Erythroblast (primary cell): ENCODE data around the gene TPSAB1.
A peak's percentile ranks its signal among the peaks of the same experiment; 100 is the strongest.

Experiments used
- DNase-seq, 2 experiments: peaks; one replicate each; lab custom pipeline; 2025; lab: John Stamatoyannopoulos, UW
- GATA1 ChIP-seq: IDR thresholded peaks from 2 replicates; pipeline ENCODE4 v1.6.1; 2011; ENCODE audit warnings: low read depth, mild to moderate bottlenecking, control low read depth, low read length, moderate library complexity
- POLR2A ChIP-seq: IDR thresholded peaks from 2 replicates; pipeline ENCODE4 v1.6.1; 2011; ENCODE audit warnings: mild to moderate bottlenecking, low read length

TPSAB1 gene

DNA sequence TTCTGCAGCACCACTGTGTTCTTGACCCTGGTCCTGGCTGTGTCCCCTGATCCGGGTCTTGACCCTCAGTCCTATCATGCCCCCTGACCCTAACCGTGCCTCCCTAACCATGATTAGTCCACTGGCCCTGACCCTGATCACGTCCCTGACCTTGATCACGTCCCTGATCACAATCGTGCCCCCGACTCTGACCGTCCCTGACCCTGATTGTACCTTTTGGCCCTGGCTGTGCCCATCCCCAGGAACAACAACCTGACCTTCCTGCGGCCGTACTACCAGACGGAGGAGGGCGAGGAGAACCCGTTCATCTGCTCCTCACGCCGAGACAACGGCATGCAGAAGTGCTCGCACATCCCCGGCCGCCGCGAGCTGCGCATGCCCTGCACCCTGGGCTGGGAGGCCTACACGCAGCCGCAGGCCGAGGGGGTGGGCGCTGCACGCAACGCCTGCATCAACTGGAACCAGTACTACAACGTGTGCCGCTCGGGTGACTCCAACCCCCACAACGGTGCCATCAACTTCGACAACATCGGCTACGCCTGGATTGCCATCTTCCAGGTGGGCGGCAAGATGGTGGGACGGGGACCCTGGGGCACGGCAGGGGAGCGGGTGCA lies 40.4 kb upstream of the TPSAB1 start:
- TF ChIP-seq POLR2A = no peak
- no peak for TF ChIP-seq GATA1
- DNase-seq = no peak

DNA sequence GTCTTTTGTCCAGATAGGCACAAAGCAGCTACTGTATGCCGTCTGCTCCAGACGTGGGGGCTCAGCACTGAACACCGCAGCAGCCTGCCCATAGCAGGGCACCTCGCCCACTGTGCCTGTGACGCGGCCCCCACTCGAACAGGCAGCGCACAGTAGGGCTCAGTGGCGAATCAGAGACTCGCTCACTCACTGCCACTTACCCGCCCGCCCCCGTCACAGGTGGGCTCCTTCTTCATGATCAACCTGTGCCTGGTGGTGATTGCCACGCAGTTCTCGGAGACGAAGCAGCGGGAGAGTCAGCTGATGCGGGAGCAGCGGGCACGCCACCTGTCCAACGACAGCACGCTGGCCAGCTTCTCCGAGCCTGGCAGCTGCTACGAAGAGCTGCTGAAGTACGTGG lies 39.1 kb upstream of the TPSAB1 start:
- DNase-seq = no peak
- no peak for TF ChIP-seq GATA1
- no peak for TF ChIP-seq POLR2A

DNA sequence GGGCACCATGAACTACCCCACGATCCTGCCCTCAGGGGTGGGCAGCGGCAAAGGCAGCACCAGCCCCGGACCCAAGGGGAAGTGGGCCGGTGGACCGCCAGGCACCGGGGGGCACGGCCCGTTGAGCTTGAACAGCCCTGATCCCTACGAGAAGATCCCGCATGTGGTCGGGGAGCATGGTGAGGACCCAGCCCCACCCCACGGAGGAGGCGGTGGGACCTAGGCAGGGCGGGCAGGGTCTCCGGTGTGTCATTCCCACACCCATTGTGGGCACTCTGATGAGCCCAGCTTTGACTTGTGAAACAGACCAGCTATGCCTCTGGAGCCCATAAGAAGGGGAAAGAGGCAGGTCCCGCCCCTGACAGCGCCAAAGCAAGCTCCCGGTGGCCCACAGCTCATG lies 38.2 kb upstream of the TPSAB1 start:
- DNase-seq = no peak
- TF ChIP-seq GATA1 = no peak
- no peak for TF ChIP-seq POLR2A

DNA sequence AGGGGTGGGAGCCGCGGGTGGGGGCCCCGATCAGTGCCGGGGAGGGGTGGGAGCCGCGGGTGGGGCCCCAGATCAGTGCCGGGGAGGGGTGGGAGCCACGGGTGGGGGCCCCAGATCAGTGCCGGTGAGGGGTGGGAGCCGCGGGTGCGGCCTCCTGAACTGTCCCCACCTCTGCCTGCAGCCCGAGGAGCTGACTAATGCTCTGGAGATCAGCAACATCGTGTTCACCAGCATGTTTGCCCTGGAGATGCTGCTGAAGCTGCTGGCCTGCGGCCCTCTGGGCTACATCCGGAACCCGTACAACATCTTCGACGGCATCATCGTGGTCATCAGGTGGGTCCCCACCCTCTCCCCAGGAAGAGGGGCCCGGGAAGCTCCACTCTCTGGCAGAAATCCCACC lies 35.6 kb upstream of the TPSAB1 start:
- DNase-seq = no peak
- TF ChIP-seq GATA1 = no peak
- TF ChIP-seq POLR2A = no peak

DNA sequence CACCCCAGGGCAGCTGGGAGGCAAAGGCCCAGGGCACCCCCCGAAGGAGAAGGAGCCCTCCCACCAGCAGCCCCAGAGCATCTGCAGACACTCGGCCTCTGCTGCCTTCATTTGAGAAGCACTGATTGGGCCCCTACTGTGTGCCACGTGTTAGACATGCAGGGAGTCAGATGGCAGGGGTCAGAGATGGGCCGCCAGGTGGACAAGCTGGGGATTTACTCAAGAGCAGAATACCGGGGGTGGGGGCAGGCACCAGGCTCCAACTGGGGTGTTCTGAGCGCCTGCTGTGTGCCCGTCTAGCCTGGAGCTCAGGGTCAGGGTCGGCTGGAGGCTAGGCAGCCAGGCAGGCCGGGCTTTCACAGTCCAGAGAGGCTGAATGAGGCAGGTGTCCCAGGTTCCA lies 34.2 kb upstream of the TPSAB1 start:
- TF ChIP-seq POLR2A (no peak), GATA1 (no peak)

DNA sequence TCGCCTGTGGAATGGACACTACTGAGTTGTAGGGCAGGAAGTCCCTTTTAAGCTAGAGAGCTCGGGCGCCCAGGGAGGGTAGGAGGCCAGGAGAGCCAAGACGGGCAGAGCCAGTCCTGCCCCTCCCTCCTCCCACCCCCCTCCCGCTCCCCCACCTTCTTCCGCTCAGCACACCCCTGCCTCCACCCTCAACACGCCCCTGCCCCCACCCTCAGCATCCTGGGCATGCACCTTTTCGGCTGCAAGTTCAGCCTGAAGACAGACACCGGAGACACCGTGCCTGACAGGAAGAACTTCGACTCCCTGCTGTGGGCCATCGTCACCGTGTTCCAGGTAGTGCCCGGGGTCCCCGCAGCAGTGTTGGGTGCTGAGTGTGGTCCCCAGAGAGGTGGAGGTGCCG lies 33.7 kb upstream of the TPSAB1 start:
- no peak for TF ChIP-seq GATA1
- no peak for TF ChIP-seq POLR2A
- DNase-seq = no peak

More for the DNA sequence above, 34.2 kb upstream of the TPSAB1 start:
- no peak for DNase-seq

DNA sequence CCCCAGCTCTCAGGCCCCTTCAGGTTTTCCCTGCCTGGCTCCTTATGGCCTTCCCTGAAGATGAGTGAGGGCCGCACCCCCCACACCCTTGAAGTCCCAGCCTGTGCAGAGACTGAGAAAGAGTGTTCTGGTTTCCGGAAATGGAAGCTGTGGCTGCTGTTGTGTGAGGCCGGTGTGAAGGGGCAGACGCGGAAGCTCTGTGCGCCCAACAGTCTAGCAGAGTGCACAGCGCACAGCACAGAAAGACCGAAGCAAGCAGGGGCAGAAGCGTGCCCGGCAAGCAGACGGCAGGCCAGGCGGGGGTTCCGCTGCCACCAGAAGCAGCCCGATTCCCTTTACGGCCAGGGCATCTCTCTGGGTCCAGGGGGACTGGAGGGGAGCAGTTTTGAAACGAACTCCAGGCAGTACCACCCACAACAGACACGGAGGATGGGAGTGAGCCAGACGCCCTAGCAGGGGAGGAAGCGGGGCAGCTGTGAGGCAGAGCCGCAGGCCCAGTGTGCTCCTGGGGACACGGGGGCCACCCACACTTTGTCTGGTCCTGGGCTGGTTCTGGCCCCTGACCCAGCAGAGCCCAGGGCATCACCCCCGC lies 32.2 kb upstream of the TPSAB1 start:
- no peak for DNase-seq
- TF ChIP-seq GATA1 = no peak
- peak; percentile 18 for TF ChIP-seq POLR2A

DNA sequence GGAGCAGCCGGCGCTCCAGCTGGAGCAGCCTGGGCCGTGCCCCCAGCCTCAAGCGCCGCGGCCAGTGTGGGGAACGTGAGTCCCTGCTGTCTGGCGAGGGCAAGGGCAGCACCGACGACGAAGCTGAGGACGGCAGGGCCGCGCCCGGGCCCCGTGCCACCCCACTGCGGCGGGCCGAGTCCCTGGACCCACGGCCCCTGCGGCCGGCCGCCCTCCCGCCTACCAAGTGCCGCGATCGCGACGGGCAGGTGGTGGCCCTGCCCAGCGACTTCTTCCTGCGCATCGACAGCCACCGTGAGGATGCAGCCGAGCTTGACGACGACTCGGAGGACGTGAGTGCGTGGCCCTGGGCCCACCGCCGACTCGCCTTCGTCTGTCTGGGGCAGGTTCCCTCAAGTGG lies 31.4 kb upstream of the TPSAB1 start:
- DNase-seq = no peak
- TF ChIP-seq GATA1 (no peak), POLR2A (no peak)

DNA sequence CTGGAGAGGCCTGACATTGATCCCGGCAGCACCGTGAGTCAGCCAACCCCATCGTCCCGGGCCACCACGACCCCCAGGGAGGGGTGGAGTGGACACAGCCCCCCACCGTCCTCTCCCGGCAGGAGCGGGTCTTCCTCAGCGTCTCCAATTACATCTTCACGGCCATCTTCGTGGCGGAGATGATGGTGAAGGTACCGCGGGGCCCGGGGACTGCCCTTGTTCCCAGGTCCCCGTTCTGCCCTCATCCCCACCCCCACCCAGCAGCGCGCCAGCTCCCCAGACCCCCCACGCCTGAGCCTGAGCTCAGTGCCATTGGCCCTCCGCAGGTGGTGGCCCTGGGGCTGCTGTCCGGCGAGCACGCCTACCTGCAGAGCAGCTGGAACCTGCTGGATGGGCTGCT lies 30.0 kb upstream of the TPSAB1 start:
- TF ChIP-seq POLR2A (no peak), GATA1 (no peak)
- DNase-seq = no peak

DNA sequence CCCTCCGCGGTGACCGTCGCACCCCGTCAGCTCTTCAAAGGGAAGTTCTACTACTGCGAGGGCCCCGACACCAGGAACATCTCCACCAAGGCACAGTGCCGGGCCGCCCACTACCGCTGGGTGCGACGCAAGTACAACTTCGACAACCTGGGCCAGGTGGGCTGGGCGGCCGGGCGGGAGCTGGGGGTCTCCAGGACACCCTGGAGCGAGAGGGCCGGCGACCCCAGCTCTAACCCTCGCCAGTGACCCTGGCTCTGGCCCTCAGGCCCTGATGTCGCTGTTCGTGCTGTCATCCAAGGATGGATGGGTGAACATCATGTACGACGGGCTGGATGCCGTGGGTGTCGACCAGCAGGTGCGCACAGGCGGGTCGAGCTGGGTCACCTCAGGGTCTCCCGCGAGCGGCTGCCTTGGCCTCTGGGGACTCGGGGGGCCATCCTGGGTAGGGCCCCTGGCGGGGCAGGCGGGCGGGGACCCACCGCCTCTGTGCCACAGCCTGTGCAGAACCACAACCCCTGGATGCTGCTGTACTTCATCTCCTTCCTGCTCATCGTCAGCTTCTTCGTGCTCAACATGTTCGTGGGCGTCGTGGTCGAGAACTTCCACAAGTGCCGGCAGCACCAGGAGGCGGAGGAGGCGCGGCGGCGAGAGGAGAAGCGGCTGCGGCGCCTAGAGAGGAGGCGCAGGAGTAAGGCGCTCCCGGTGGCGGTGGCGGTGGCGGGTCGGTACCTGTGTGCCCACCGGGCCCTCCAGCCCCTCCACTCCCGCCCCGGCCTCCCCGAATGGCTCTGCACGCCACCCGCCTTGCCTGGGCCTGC lies 28.8 kb upstream of the TPSAB1 start:
- TF ChIP-seq POLR2A (peak; percentile 42), GATA1 (no peak)
- no peak for DNase-seq

DNA sequence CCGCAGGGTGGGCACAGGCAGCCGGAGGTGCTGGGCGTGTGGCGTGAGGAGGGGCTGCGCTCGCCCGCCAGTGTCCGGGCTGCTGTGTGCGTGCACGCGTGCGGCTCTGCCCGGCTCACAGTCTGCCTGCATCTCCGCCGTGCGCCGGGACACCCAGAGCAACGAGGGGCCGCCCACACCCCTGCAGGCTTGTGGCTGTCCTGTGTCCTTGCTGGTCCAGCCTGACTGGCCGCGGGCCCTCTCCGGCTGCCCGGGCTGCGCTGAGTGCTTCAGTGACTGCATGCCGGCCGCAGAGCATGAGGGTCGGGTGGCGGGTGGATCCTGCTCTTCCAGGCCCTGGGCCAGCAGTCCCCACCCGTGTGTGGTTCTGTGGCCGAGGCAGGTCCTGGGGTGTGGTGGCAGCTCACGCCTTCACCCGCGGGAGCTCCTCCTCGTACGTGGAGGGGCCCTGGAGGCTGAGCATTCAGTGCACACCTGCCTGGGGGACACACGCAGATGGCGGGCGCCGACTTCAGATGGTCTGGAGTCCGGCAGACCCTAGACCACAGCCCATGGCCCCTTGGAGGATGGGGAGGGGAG lies 27.8 kb upstream of the TPSAB1 start:
- DNase-seq = no peak
- no peak for TF ChIP-seq GATA1
- TF ChIP-seq POLR2A = no peak

DNA sequence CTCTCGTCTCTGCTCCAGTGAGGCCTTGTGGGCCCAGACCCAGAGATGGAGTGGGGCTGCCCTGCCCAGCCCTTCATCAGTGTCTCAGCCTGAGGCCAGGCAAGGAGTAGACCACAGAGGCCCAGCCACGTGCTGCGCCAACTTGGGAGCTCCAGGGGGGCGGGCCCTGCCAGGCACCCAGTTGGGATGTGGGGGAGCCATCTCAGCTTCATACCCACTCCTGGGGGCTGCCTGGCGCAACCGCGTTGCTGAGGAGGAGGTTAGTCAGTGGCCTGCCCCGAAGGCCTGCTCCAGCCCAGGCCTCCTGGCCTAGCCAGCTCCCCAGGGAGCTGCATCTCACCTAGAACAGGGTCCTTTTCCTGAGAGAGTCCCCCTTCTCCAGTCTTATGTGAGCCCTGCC lies 27.3 kb upstream of the TPSAB1 start:
- no peak for TF ChIP-seq GATA1
- TF ChIP-seq POLR2A = peak; percentile 64
- DNase-seq = no peak

DNA sequence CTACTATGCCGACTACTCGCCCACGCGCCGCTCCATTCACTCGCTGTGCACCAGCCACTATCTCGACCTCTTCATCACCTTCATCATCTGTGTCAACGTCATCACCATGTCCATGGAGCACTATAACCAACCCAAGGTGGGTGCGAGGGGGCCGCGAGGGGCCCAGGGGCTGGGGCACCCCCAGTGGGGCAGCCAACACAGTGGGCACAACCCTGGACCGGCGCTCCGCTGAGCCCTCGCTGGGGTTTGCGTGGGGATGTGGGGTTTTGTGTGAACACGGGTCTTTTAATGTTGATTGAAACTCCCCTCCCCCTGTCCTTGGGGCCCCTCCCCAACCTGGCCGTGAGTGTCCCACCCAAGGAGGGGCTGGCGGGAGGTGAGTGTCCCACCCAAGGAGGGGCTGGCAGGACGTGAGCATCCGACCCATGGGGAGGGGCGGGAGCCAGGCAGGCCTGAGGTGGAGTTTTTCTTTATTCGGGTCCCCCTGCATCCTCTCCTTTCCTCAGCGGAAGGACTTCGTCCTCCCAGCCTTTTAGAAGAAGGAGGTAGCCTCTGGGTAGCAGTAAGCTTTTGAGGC lies 26.6 kb upstream of the TPSAB1 start:
- DNase-seq = no peak
- TF ChIP-seq POLR2A = no peak
- TF ChIP-seq GATA1 = no peak

DNA sequence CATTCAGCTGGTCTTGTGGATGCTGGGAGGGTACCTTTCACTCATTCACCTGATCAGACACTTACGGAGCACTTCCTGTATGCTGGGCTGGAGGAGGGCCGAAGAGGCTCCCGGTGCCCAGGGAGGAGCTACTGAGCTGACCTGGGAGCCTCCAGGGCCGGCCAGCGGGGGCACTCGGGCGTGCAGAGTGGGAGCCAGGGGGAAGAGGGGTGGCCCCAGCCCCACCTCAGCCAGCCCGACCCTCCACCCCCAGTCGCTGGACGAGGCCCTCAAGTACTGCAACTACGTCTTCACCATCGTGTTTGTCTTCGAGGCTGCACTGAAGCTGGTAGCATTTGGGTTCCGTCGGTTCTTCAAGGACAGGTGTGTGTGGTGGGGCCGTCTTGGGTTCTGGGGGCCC lies 25.8 kb upstream of the TPSAB1 start:
- TF ChIP-seq POLR2A (peak; percentile 45), GATA1 (no peak)
- no peak for DNase-seq
